NCI-H1417 treated with DMSO at 0.1 percent for 48 hours (cell line): Measurements from ENCODE around the gene TP53TG3E.
"Not testable (repeated sequence)": the region's sequence is repeated elsewhere in the genome, so short reads cannot be mapped to it uniquely, and the experiment has no call there.

Experiments used
- DNase-seq: peaks from one replicate; lab custom pipeline; 2025; lab: John Stamatoyannopoulos, UW

TP53TG3E gene

DNA sequence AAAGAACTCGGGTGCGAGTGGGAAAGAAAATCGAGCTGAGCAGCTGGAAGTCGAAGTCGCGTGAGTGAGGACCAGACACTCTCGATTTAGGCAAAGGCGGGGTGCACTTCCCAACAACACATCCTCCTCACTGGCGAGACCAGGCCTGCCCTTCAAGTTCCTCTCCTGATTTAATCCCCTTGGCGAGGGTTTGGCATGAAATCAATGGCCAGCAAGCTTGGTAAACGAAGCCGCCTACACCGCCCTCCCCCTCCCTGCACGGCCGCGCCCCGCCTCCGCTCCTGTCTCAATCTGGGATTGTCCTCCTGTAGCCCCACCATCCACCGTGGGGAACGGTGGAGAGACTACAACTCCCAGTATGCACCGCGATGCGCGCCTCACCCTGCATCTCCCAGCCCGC, at the start of gene TP53TG3E:
TSS of gene TP53TG3E (plus strand) at position 301 of the 400 bp plus-strand sequence. CDS start at position 369, 68 bp downstream.
- DNase-seq: not testable (repeated sequence)

GRCh38 chr16:33336226-33337012, 32.3 kb downstream of the TP53TG3E start:
- not testable (repeated sequence) for DNase-seq

- DNase-seq: not testable (repeated sequence)
These were observed 33.8 kb downstream of the TP53TG3E start for GRCh38 chr16:33337627-33338542.

- DNase-seq: not testable (repeated sequence)
These were observed 34.4 kb downstream of the TP53TG3E start for GRCh38 chr16:33338543-33338951.

- not testable (repeated sequence) for DNase-seq
These were observed 35.3 kb downstream of the TP53TG3E start for GRCh38 chr16:33339093-33340061.
